ENCODE results near the gene FGF14.

GRCh38 chr13:101817898-101818297 lies 584.0 kb downstream of the FGF14 start:
- TF ChIP-seq CTCF (IDR thresholded peaks at IDR 0.05; ENCODE audit: low read depth, low read length, poor library complexity, severe bottlenecking) (no peak), EZH2phosphoT487 (IDR thresholded peaks at IDR 0.05; ENCODE audit: borderline replicate concordance, low read length) (no peak)

Data from DOHH2 (cell line).